HCT116 (cell line): Measurements from ENCODE around the gene SLC38A9. TPM values are rescaled to one million over a fixed set of nuclear protein-coding genes. Genes with fewer than 3 reads are reported as not detected.
"Not testable (repeated sequence)": the region's sequence is repeated elsewhere in the genome, so short reads cannot be mapped to it uniquely, and the experiment has no call there.

Source experiments
- ATAC-seq: fragments of 200-7000 bp; cut with Tn5 transposase; 2 replicates; pipeline ENCODE4 v1.9.1; 2020; ENCODE audit warnings: mild to moderate bottlenecking, moderate library complexity
- BruUV-seq: library from RNA; stranded (reverse); fragments of 400-500 nt; replicated peaks from 2 replicates; lab custom pipeline; 2021; lab: Mats Ljungman, UMichigan
- CTCF ChIA-PET: fragments of 300-600 bp; sonication (Branson Sonifier 250); formaldehyde crosslinking; loops from one replicate; lab custom pipeline; 2021; ENCODE audit warnings: antibody characterized with exemption; lab: Charles Lee
- POLR2A ChIA-PET: fragments of 300-600, 350-600 bp; sonication (Branson Sonifier 250); formaldehyde crosslinking; loops from one replicate; lab custom pipeline; 2021; ENCODE audit warnings: antibody characterized with exemption; lab: Charles Lee
- RAD21 ChIA-PET, 2 experiments: fragments of 300-600 bp; sonication (Branson Sonifier 250); formaldehyde crosslinking; loops; one replicate each; lab custom pipeline; 2023; ENCODE audit warnings: low total read pairs in 2 of 2; ENCODE audit not compliant: uncharacterized antibody in 2 of 2, unreplicated experiment in 2 of 2, low non-redundant PET in 1 of 2; lab: Charles Lee
- DNase-seq: peaks from one replicate; pipeline ENCODE4 v3.0.0-alpha.2; 2010; ENCODE audit warnings: low read depth, low spot score
- H2AFZ ChIP-seq: fragments of 200-600 bp; shearing (Covaris generic), sonication (generic); 2 replicates; pipeline ENCODE4 v1.6.1; 2017; ENCODE audit warnings: low read depth, mixed run types, mixed read lengths, antibody characterized with exemption, low read length; ENCODE audit not compliant: poor library complexity, severe bottlenecking
- H3K27ac ChIP-seq: 2 replicates; pipeline ENCODE4 v1.5.1; 2012; ENCODE audit warnings: low read depth, low read length
- H3K27me3 ChIP-seq: fragments of 200-600 bp; sonication (generic); 2 replicates; pipeline ENCODE4 v1.6.1; 2016; ENCODE audit warnings: mixed run types, low read length, mixed read lengths; ENCODE audit not compliant: insufficient read depth
- H3K36me3 ChIP-seq, 2 experiments: fragments of 200-500 bp in 1 of 2; fragments of 200-600 bp in 1 of 2; sonication (Bioruptor generic) in 1 of 2; sonication (generic) in 1 of 2; 2 replicates each; pipeline versions ENCODE4 v1.5.1 to v1.6.1; 2014 to 2016; ENCODE audit warnings: low read length in 2 of 2, inconsistent platforms in 1 of 2, mixed read lengths in 1 of 2, mixed run types in 1 of 2; ENCODE audit not compliant: insufficient read depth in 2 of 2, control insufficient read depth in 1 of 2
- H3K4me1 ChIP-seq, 2 experiments: fragments of 200-600 bp in 1 of 2; sonication (generic) in 1 of 2; 2 replicates each; pipeline versions ENCODE4 v1.5.1 to v1.6.1; 2012 to 2017; ENCODE audit warnings: low read length in 2 of 2, inconsistent platforms in 1 of 2, mild to moderate bottlenecking in 1 of 2, mixed read lengths in 1 of 2, mixed run types in 1 of 2, moderate library complexity in 1 of 2; ENCODE audit not compliant: insufficient read depth in 2 of 2, control insufficient read depth in 1 of 2
- H3K4me2 ChIP-seq: fragments of 200-600 bp; sonication (generic); 2 replicates; pipeline ENCODE4 v1.6.1; 2017; ENCODE audit warnings: mixed run types, low read length, mixed read lengths
- H3K4me3 ChIP-seq, 2 experiments: fragments of 200-600 bp in 1 of 2; sonication (generic) in 1 of 2; replicated peaks in 1 of 2; 2 replicates each; pipeline ENCODE4 v1.5.1; 2011 to 2016; ENCODE audit warnings: low read length in 2 of 2, control low read depth in 1 of 2, low read depth in 1 of 2, mild to moderate bottlenecking in 1 of 2, mixed read lengths in 1 of 2, mixed run types in 1 of 2
- H3K79me2 ChIP-seq: fragments of 200-600 bp; sonication (generic); 2 replicates; pipeline ENCODE4 v1.6.1; 2017; ENCODE audit warnings: mild to moderate bottlenecking, mixed run types, low read length, moderate library complexity, mixed read lengths; ENCODE audit not compliant: insufficient read depth
- H3K9ac ChIP-seq: fragments of 200-600 bp; sonication (generic); 2 replicates; pipeline ENCODE4 v1.6.1; 2016; ENCODE audit warnings: low read length, mixed read lengths
- H3K9me2 ChIP-seq: fragments of 200-600 bp; sonication (generic), shearing (Covaris generic); 2 replicates; pipeline ENCODE4 v1.6.1; 2017; ENCODE audit warnings: mixed run types, mild to moderate bottlenecking, moderate library complexity; ENCODE audit not compliant: insufficient read depth
- H3K9me3 ChIP-seq, 2 experiments: fragments of 200-500 bp in 1 of 2; fragments of 200-600 bp in 1 of 2; sonication (Bioruptor generic) in 1 of 2; sonication (generic) in 1 of 2; 2 replicates each; pipeline ENCODE4 v1.6.1; 2014 to 2017; ENCODE audit warnings: low read length in 2 of 2, mixed read lengths in 2 of 2, inconsistent platforms in 1 of 2, low read depth in 1 of 2, mild to moderate bottlenecking in 1 of 2, mixed run types in 1 of 2, moderate library complexity in 1 of 2; ENCODE audit not compliant: control insufficient read depth in 1 of 2, insufficient read depth in 1 of 2
- H4K20me1 ChIP-seq: fragments of 200-600 bp; sonication (generic), shearing (Covaris generic); 2 replicates; pipeline ENCODE4 v1.6.1; 2017; ENCODE audit warnings: mixed run types, mild to moderate bottlenecking, moderate library complexity; ENCODE audit not compliant: insufficient read depth
- SP1 ChIP-seq: IDR thresholded peaks from 2 replicates; pipeline ENCODE4 v1.6.1; 2012; ENCODE audit warnings: low read depth
- ZFX ChIP-seq: fragments of 450-650 bp; IDR thresholded peaks from 2 replicates; pipeline ENCODE4 v1.6.1; 2017
- intact Hi-C: fragments of 100-400 bp; cut with micrococcal nuclease; formaldehyde crosslinking; loops from 2 replicates; pipeline ENCODE4 v1.10.0; 2022
- total RNA-seq: library from RNA; stranded (reverse); gene quantifications from one replicate; pipeline ENCODE4 v1.2.1, GENCODE V29; 2021; ENCODE audit not compliant: unreplicated experiment
- TF ChIP-seq, protein P1 (sequence below): IDR thresholded peaks from 2 replicates; pipeline ENCODE4 v1.6.1; 2012; ENCODE audit warnings: low read depth
- TF ChIP-seq, protein P2 (sequence below), 3 experiments: fragments of 200-600 bp in 1 of 3; sonication (generic) in 1 of 3; IDR thresholded peaks in 2 of 3; conservative IDR thresholded peaks in 1 of 3; 2 replicates each; pipeline ENCODE4 v1.5.1; 2012 to 2017; ENCODE audit warnings: low read depth in 2 of 3, low read length in 2 of 3, antibody characterized with exemption in 1 of 3, borderline replicate concordance in 1 of 3, control low read depth in 1 of 3, mild to moderate bottlenecking in 1 of 3, mixed read lengths in 1 of 3, mixed run types in 1 of 3, moderate library complexity in 1 of 3; ENCODE audit not compliant: insufficient read depth in 1 of 3

The SLC38A9 gene
- total RNA-seq, 1 experiment from 2014 or later = 12.6 TPM

DNA sequence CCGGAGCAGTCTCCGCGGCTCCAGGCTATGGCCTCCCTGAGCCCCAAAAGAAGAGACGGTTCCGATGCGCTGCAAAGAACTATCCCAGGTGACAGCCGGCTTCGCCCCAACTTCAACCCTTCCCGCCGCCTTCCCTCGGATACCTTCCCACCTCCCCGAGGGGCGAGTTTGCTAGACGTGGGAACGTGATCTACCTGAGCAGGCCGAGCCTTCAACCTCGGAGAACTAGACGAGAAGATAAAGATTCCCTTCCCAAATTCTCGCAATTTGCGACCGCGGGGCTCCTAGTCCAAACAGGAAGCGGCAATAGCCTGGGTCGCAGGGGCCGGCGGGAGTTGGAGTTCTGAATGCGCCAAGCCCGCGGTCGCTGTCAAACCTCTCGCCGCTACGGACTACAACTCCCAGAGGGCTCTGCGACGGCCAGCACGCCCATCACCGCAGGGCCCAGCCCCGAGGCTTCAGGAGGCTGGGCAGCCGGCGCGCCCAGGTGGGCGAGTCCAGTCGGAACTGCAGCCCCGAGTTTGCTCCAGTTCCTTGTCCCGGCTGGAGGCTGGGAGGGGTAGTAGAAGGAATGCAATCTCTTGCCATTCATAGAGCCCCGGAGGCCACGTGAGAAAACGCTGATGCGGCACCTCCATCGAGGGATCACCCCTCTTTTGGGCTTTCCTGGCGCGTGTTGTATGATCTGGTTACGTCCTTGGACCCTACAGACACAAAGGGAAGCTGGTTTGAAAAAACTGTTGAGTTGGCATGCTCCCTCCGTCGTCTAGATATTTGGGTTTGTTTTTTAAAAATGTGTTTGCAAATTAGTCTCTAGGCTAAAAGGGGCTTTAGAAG, at the start of gene SLC38A9 (continued):
- TF ChIP-seq, protein P1, sequence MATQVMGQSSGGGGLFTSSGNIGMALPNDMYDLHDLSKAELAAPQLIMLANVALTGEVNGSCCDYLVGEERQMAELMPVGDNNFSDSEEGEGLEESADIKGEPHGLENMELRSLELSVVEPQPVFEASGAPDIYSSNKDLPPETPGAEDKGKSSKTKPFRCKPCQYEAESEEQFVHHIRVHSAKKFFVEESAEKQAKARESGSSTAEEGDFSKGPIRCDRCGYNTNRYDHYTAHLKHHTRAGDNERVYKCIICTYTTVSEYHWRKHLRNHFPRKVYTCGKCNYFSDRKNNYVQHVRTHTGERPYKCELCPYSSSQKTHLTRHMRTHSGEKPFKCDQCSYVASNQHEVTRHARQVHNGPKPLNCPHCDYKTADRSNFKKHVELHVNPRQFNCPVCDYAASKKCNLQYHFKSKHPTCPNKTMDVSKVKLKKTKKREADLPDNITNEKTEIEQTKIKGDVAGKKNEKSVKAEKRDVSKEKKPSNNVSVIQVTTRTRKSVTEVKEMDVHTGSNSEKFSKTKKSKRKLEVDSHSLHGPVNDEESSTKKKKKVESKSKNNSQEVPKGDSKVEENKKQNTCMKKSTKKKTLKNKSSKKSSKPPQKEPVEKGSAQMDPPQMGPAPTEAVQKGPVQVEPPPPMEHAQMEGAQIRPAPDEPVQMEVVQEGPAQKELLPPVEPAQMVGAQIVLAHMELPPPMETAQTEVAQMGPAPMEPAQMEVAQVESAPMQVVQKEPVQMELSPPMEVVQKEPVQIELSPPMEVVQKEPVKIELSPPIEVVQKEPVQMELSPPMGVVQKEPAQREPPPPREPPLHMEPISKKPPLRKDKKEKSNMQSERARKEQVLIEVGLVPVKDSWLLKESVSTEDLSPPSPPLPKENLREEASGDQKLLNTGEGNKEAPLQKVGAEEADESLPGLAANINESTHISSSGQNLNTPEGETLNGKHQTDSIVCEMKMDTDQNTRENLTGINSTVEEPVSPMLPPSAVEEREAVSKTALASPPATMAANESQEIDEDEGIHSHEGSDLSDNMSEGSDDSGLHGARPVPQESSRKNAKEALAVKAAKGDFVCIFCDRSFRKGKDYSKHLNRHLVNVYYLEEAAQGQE = no peak
- TF ChIP-seq, protein P2, sequence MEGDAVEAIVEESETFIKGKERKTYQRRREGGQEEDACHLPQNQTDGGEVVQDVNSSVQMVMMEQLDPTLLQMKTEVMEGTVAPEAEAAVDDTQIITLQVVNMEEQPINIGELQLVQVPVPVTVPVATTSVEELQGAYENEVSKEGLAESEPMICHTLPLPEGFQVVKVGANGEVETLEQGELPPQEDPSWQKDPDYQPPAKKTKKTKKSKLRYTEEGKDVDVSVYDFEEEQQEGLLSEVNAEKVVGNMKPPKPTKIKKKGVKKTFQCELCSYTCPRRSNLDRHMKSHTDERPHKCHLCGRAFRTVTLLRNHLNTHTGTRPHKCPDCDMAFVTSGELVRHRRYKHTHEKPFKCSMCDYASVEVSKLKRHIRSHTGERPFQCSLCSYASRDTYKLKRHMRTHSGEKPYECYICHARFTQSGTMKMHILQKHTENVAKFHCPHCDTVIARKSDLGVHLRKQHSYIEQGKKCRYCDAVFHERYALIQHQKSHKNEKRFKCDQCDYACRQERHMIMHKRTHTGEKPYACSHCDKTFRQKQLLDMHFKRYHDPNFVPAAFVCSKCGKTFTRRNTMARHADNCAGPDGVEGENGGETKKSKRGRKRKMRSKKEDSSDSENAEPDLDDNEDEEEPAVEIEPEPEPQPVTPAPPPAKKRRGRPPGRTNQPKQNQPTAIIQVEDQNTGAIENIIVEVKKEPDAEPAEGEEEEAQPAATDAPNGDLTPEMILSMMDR (IDR thresholded peaks at IDR 0.05 in 2 of 3, conservative IDR thresholded peaks at IDR 0.05 in 1 of 3; ENCODE audit: borderline replicate concordance in 1 of 3, insufficient read depth in 1 of 3, low read depth in 2 of 3, low read length in 2 of 3) = no peak
- TF ChIP-seq ZFX = no peak
- TF ChIP-seq SP1 = no peak

DNA sequence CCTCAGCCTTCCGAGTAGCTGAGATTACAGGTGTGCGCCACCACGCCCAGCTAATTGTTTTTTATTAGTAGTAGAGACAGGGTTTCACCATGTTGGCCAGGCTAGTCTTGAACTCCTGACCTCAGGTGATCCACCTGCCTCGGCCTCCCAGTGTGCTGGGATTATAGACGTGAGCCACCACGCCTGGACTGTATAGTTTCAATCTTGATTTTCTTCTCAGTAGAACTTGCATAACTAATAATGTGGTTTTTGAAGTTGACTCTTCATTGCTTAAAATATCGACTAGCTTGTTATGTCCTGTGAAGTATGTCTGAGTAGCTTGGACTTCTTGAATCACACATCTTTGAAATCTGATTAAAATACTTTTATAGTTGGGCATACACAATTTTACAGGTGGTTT, 49.6 kb upstream of the SLC38A9 start:
- H3K4me2 ChIP-seq, H3K4me3 ChIP-seq, RAD21 ChIA-PET, H3K9me3 ChIP-seq, H3K9ac ChIP-seq, H3K4me1 ChIP-seq, intact Hi-C loops, DNase-seq, H2AFZ ChIP-seq, H3K9me2 ChIP-seq, H4K20me1 ChIP-seq, H3K27me3 ChIP-seq, BruUV-seq, H3K27ac ChIP-seq, POLR2A ChIA-PET, H3K36me3 ChIP-seq, ATAC-seq, CTCF ChIA-PET, H3K79me2 ChIP-seq: not testable (repeated sequence)
